ENCODE measurements around the gene TEX19.

TEX19 gene

DNA sequence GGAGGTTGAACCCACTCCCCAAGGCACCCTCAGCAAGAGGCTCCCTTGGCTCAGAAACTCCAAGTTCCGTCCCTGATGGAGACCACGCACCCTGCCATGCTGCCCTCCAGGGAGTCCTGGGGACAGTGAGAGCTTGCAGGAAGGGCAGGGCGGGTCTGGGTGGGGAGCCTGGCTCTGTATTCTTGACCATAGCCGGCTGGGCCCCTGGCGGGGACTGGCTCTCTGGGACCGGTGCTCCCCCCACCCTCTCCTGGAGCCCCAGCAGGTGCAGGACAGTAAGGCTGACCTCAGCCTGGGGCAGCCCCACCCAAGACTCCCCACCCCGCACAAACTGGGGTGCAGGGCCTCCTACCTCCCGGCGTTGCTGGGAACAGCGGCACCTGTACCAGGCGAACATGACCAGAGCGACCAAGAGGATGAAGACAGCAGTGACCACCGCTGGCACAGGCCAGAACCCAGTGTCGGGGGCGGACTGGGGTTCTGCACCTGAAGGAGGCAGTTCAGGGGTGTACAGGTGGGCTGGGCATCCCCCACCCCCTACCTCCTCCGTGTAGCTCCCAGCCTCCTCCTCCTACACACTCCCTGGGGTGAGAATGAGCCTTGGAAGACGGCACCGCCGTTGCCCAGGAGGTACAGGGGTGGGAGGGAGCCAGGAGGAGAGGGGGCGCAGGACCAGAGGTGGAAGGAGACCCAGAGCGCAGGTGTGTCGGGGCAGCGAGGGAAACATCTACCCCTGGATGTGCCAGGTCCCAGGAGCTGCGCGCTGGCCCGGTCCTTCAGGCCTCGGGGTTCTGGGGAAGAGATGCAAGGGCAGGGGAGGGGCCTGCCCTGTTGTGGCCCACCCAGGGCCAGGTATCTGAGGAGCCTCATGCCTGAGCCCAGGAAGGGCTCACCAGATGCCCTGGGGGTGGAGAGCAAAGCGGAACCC lies 36.3 kb upstream of the TEX19 start:
- DNase-seq, result no peak

GRCh38 chr17:82323514-82324234 lies 35.4 kb upstream of the TEX19 start:
- no peak for DNase-seq

DNA sequence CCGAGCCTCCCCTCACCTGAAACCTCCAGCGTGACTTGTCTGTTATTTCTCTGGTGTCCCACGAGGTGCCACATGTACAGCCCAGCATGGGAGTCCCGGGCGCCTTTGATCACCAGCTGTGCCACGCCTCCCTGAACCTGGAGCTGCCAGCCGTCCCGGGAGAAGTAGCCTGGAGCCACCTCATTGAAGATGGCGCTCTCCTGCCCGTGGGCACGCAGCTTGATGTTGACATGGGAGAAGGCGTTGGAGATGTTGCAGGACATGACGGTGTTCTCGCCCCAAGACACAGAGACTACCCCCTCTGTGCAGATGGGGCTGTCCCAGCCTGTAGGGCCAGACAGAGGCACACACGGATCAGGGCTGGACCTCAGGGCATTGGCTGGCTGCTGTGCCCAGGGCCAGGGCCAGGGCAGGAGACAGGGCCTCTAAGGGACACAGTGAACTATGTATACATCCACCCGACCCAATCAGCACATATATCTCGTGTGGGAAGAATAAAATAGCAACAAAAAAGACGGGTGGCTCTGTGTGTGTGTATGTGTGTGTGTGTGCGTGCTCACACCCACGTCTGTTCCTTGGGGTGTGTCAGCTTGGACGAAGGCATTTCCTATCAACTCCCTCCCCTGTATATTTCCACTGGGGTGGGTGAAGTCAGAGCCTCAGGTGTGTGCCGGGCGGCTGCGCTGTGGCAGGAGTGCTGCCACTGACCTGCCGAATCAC lies 34.3 kb upstream of the TEX19 start:
- DNase-seq, result no peak

- DNase-seq, result no peak
Measured at GRCh38 chr17:82325286-82326180, 33.5 kb upstream of the TEX19 start.

GRCh38 chr17:82327289-82327688 lies 31.8 kb upstream of the TEX19 start:
- no peak for DNase-seq

GRCh38 chr17:82327757-82328140 lies 31.3 kb upstream of the TEX19 start:
- DNase-seq, result no peak

DNA sequence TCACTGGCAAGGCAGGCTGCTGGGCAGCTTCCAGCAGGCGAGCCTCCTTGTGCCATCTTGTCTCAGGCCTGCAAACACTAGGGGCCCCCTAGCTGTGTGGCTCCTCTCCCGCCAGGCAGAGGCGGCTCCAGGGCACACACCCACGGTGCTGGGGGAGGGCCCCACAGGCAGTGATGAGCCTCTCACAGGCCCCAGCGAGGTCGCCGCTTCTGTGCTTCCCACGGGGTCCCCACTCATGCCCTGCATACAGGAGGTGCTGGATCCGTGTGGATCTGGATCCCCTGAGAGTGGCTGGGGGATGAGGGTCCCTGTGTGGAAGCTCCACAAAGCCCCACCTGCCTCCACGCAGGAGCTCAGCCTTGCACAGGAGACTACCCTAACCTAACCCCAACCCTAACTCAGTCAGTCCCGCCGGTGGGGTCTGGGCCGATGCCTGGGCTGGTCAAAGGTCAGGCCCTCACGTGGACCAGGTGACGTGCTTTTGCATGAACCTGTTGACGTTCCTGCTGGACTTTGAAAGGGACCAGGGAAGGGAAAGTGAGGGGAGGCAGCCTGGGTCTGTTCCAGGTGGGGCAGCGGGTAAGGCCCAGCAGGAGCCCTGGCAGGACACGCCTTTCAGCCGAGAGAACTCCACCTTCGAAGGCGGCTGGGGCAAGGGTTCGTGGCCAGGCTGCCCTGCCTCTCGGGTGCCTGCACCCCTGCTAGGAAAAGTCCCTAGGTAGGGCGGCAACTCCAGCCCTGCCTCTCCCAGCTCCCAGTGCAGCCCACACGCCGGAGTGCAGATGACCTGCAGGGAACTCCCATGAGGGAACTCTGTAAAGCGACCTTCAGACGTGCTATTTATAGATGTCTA lies 30.7 kb upstream of the TEX19 start:
- no peak for DNase-seq

- no peak for DNase-seq
Measured at GRCh38 chr17:82328994-82329507, 30.0 kb upstream of the TEX19 start.

- no peak for DNase-seq
Measured at GRCh38 chr17:82329683-82330321, 29.2 kb upstream of the TEX19 start.

GRCh38 chr17:82330322-82331239 lies 28.5 kb upstream of the TEX19 start:
- DNase-seq, result no peak

DNA sequence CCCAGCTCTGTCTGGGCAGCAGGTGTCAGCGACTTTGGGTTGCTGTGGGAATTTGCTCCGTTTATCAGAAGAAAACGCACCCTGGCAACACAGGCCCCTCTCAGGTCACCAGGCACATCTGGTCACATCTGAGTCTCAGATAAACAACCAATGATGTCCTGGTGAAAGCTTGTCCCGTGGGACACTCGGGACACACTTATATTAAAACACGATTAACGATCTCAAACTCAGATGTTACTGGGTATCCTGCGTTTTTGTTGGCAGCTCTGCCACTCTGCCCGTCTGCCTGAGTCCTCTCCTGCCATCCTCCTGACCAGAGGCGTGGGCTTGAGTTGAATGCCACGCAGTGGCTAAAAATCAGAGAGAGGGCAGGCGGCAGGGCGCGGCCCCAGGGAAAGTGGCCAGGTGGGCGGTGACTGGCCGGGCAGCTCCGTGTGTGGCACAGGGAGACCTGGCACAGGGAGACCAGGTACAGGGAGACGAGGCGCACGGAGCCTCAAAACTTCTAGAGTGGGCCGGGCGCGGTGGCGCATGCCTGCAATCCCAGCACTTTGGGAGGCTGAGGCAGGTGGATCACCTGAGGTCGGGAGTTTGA lies 27.6 kb upstream of the TEX19 start:
- DNase-seq, result no peak

- DNase-seq, result no peak
Measured at GRCh38 chr17:82332669-82333278, 26.3 kb upstream of the TEX19 start.

DNA sequence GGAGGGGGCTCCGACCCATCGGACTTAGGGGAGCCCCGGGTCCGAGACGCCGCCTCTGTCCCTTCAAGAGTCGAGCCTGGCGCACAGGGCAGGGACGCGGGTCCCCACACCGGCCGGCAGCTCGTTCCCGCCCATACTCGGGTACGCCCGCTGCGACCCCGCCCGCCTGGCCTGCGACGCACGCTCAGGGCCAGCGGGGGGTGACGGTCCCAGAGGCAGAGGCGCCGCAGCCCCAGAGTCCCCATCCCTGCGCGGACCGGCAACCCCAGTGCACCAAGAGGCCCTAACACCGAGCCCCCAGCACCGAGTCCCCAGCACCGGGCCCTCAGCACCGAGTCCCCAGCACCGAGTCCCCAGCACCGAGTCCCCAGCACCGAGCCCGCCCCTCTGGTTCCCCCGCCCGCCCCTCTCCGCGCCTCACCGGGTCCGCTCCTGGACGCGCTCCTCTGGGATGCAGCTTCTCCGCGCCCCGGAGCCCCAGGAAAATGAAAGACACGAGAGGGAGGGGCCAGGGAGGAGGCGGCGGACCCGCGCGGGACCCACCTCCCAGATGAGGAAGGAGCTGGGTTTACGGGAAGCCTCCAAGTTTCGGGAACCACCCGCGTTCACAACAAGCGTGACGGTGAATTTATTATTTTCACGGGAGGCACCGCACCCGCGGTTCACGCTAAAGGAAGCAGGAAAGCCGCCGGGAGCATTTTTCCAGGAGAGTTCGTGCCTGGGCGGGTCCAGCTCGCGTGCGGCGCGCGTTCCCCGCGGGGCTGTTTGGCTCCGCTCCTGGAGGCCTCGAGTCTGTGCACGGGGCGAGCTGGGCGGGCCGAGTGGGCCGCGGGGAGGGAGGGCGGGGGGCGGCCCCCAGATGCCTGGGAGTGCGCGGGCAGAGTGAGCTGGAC lies 25.5 kb upstream of the TEX19 start, which contains the start of gene SECTM1:
SECTM1 (minus strand) TSS at position 488 of the 893 bp plus-strand sequence. CDS start 6,526 bp downstream, outside the sequence.
- DNase-seq, result no peak

DNA sequence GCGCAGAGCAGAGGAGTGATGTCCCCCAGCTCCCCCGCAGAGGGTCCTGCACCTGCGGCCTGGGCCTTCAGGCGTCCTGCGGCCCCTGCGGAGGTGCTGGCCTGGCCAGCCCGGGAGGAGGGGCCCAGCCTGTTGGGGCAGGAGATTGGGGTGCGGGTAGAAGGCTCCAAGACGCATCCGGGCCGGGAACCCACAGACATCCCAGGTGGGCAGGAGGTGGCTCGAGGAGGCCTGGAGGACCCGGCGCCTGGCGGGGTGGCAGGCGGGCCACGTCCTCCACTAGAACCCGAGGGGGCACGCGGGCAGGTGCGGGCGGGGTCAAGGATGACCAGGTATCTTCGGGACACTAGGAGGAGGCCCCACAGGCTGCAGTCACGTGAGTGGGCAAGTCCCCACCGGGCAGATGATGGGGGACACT lies 24.8 kb upstream of the TEX19 start:
- no peak for DNase-seq

GRCh38 chr17:82334622-82335394 lies 24.2 kb upstream of the TEX19 start:
- DNase-seq, result no peak

DNA sequence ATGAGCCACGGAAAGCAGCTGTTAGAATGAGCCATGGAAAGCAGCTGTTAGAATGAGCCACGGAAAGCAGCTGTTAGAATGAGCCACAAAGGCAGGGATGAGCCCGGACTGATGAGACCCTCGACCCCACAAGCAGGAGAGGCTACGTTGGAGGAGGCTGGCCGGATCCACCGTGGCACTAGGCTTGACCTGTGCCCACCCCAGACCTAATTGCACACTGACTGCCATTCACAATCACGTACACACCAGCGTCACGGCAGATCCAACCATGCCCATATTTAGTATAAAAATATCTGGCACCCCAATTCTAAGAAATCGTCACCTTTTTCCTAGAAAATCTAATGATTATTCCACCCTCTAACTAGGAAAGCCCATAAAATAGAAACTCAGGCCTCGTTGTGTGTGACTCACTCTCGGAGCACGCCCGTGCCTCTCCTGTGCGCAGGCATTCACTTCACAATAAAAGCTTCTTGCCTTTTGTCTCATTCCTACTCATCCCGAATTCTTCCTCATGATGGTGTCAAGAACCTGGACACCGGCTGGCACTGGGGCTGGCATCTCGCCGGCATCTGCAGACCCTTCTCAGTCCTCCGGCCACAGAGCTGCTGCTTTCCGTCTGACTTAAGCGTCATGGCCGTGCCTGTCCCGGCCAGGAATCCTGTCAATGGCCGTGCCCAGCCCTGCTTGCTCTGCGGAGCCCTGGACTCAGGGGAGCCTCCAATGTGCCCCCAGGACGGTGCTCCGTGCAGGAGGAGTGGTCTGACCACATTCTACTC lies 20.0 kb upstream of the TEX19 start:
- no peak for DNase-seq

Measured in stimulated activated CD4-positive, alpha-beta T cell treated with anti-CD3 and anti-CD28 coated beads, Interleukin-4, amount 100 ng/mL, for 24 hours (primary cell).